GM19099 (cell line): ENCODE results near the gene MEGF6.

Experiments
- POLR2A ChIP-seq: IDR thresholded peaks from 3 replicates; pipeline ENCODE4 v1.6.1; 2011; ENCODE audit warnings: low read depth; ENCODE audit not compliant: insufficient read length; ENCODE audit errors: extremely low read depth

Gene MEGF6

DNA sequence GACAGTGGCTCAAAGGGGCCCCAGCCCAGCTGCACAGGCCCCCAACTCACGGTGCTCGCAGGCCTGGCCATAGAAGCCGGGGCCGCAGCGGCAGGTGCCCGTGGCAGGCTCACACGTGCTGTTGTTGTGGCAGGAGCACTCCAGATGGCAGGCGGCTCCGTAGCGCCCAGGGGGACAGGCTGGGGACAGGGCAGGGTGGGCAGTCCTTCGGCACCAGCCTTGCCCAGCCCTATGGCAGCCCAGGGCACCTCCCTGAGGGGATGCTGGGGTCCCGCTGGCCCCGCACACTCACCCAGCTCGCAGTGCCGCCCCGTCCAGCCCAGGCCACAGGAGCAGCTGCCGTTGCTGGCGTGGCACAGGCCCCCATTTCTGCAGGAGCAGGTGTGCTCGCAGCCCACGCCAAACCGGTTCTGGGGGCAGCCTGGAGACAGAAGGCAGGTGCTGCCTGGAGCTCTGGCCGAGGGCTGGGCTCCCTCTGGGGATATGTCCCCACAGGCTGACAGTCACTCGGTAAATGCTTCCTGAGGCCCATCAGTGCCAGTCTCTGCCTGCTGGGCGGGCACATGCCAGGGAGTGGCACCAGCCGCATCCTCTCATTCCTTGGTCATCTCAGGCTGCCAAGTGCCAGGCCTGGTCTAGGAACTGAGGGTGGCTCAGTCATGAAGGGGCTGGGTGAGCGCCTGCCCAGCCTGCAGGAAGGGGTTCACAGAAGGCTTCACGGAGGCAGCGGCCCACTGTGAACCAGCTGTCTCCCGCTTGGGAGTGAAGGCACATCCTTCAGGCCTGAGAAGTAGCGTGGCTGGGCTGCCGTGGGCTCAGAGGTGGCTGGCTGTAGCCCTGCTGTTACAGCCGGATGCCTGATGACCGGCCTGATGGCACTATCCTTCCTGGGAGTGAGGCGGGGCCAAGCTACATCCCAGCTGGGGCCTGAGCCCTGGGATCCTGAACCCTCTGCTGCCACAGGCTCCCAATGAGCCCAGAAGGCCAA is 116.7 kb downstream of the MEGF6 start:
- no peak for TF ChIP-seq POLR2A

DNA sequence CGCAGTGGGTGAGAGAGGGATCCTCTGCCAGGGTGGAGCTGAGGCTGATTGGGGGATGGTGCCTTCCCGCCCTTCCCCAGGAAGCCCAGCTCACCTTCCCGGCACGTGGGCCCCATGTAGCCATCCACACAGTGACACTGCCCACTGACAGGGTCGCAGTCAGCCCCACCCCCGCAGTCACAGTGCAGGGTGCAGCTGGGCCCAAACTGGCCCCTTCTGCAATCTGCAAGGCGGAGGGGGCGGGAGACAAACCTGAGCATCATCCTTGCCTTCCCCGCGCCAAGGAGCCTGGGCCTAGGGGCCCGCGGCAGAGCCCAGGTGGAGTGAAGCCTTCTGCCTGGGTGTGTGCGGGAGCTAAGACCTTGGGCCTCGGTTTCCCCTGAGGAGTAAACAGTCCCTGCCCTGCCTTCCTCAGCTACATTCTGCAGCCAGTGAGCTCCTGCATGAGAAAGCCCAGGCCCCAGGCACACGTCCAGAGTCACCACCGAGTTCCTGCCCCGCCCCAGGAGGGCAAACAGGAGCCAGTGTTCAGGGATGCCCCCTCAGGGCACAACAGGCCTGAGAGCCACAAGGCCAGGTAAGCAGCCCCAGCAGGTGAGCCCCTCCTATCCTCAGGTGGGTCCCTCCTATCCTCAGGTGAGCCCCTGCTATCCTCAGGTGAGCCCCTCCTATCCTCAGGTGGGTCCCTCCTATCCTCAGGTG is 118.6 kb downstream of the MEGF6 start:
- TF ChIP-seq POLR2A: no peak

DNA sequence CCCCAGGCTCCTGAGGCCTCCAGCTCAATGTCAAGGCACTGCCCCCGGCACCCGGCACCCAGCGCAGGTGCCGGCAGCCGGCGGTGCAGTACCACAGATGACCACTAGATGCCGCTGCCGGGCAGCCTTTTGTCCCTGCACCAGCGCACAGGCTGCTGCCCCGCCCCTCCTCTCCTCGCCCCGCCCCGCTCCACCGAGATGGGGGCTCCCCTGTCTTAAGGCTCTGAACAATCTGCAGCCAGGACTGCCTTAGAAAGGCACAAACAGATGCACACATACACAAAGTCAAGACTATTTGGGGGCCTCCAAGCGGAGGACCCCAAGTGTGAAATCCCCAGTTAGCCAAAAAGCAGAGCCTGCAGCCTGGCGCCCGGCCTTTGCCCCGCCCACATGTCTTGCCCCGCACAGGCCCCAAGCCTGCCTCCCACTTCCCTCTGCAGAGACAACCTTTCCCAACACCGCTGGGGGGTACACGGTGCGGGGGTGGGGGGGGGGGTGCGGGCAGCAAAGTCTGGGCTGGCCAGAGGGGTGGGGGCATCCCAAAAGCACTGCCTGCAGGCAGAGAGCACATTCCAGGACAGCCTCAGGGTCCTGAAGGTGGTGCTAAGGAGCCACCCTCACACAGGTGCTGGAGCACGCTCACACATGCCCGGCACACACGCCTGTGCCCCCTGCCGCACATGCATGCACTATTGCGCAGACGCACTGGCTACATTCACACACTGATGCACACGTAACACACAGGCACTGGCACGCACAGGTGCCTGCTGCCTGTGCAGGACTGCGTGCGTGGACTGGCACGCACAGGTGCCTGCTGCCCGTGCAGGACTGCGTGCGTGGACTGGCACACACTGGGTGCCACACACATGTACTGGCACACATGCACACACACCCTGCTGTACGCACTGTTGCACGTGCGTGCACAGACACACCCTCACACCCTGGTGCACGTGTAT is 119.7 kb downstream of the MEGF6 start:
- no peak for TF ChIP-seq POLR2A

DNA sequence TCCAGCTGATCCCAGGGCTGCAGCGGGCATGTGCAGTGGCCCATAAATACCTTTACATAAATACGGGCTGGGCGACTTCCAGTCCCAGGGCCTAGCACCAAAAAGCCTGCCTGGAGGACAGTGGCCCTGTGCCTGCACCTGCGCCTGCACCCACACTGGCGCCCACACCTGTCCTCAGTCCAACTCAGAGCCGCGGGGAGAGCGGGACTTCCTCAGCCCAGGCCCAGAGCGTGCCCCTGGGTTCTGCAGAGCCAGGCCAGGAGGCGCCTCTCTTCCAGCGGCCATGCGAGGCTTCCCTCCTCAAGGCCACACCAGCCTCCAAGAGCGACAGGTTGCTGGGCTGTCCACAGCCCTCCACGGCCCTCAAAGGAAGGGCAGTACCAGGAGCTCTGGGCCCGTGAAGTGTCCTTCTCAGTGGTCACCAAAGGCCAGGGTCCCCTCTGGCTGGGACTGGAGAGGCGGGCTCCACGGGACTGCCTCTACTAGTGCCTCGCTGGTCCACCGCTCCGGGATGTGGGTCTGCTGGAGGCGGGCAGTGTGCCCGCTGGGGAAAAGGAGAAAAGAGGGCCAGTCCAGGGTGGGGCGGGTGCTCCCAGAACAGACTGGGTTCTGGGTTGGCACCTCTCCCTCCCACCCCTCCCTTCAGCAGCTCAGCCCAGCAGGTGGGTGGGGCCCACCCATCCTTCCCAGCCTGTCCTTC is 121.1 kb downstream of the MEGF6 start:
- TF ChIP-seq POLR2A: no peak

DNA sequence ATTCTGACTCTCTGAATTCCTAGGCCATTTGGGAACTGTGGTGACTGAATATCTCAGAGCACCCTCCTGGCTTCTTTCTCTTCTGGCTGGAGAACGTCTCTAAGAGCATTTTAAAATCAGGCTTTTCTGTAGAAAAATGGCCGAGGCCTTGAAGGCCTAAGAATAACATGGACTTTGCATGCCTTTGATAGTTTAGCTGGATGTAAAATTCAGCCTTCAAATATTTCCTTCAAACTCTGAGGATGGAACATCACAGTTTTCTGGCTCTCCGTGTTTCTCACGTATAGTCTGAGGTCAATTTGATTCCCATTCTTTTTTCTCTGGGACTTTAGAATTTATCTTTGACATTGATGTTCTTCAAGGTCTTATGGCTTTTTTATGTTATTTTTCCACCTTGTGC is 122.9 kb downstream of the MEGF6 start:
- TF ChIP-seq POLR2A: no peak

DNA sequence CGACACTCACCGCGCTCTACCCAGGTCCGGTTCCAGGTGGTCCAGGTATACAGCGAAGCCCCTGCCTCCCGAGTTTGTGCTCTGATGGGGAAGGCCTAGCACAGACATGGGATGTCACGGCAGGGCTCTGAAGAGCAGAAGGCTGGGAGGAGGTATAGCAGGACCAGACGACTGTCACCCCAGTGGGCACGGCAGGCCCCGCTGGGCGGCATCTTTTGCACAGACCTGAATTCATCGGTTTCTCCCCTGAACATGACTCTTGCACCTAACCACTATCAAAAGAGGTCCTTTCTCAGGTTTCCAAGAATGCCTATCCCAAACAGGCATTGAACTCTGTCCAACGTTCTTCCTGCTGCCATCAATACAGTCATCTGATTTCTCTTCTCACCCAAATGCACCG is 126.3 kb downstream of the MEGF6 start:
- TF ChIP-seq POLR2A: no peak

DNA sequence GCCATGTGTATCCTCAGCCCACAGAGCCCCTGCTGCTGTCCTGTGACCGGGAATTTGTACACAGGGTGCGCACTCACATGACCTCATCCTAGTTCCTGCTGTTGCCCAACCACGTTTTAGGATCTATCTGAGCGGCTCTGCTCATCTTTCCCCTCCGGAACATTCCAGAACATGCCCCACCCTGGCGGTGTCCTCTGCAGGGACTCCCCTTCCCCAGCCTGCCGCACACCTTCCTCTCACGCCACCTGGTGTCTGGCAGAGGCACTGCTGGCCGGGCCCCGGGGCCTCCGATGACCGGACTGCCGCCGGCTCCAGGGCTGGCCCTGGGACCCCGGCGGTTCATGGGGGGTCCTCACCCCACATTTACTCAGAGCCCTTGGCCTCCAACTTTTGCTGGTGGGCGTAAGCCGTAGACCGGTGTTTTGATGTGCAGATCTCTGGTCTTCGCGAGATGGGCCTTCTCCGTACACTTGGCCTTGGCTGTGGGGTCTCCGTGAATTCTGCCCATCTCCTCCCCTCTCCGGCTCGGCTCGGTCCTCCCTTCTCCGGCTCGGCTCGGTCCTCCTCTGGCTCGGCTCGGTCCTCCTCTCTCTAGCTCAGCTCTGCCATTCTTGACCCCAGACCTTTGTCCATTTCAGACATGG is 127.4 kb downstream of the MEGF6 start:
- TF ChIP-seq POLR2A: no peak

DNA sequence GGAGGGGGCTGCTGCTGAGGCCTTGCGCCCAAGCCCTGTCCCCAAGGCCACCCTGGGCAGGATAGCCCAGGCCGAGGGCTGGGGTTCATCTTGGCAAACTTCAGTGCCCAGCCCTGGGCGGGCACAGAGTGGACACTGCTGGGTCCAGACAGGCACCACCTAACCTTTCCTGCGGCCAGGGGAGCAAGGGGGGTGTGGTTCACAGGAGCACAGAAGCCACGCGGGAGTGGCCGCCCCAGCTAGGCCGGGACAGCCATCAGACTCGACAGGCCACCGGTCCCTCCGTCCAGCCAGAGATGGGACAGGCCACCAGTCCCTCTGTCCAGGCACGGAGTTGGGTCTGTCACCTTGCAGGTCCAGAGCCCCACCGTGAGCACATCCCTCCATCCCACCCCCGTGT is 127.9 kb downstream of the MEGF6 start:
- TF ChIP-seq POLR2A: no peak

DNA sequence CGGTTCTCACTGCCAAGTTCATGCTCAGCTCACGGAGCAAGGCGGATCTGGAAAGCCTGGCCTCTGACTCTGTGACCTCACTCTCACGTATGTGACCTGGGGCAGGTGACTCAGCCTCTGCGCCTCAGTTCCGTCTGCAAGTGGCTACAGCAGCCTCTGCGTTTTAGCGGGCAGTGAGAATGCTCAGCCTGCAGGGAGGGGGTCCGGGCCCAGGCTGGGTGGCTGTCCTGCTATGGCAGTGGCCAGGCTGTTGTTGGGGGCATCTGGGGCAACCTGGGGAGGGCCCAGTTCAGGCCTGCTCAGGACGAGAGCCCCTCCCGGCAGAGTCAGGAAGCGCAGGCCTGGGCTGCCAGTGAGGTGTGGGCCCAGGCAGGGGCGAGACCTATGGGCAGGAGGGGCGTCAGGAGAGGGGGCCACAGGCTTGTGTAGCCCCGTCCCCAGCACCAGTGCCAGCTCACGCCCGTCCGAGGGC is 128.9 kb downstream of the MEGF6 start:
- TF ChIP-seq POLR2A: no peak

DNA sequence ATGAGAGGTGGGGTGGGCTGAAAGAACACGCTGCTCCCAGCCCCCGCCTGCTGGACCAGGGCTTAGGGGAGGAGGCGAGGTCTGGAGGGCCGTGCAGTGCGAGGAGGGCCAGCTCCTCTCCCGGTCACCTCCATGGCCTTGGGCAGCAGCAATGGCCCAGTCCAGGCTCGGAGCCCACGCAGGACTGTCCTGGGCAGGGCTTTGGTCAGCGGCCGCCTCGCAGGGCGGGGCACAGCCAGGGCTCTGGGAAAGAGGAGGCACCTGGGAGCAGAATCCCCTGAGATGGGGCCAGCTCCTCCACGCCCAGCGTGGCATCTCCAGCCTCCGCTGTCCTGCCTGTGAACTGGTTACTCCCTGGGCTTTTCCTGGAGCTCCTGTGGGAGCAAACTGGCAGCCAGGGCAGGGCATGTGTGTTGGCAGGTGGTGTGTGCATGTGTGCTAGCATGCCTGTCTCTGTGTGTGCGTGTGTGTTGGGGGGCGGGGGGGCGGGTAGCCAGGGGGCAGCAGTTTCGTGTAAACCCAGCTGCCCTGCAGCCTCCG is 129.4 kb downstream of the MEGF6 start:
- TF ChIP-seq POLR2A: no peak

DNA sequence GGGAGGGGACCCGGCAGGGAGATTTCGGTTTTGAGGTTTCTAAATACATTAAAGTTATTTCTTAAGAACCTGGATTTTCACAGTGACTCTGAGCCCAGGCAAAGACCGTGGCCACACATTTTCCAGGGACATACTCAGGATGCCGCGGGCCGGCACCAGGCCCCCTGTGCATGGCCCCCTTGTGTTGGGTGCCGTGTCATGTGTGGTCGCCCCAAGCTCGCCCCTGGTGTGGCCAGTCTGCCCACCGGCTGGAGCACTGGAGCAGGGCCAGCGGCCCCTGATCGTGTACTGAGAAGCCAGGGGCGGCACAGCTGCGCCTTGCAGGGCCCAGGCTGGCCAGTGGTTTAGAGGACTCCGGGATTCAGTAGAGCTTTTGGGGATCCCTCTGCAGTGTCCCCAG is 130.3 kb downstream of the MEGF6 start:
- TF ChIP-seq POLR2A: no peak

DNA sequence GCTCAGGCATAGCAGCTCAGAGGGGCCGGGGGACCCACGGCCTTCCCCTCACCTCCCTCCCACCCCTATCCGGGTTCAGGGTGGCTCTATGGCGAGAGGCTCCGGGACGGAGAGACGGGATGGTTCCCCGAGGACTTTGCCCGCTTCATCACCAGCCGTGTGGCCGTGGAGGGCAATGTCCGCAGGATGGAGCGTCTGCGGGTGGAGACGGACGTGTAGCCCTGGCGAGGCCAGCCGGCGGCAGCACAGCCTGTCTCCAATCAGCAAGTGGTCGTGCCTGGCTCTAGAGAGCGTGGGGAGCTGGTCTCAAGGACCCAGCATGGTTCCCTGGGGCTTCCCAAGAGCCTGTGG is 131.0 kb downstream of the MEGF6 start:
- TF ChIP-seq POLR2A: no peak

DNA sequence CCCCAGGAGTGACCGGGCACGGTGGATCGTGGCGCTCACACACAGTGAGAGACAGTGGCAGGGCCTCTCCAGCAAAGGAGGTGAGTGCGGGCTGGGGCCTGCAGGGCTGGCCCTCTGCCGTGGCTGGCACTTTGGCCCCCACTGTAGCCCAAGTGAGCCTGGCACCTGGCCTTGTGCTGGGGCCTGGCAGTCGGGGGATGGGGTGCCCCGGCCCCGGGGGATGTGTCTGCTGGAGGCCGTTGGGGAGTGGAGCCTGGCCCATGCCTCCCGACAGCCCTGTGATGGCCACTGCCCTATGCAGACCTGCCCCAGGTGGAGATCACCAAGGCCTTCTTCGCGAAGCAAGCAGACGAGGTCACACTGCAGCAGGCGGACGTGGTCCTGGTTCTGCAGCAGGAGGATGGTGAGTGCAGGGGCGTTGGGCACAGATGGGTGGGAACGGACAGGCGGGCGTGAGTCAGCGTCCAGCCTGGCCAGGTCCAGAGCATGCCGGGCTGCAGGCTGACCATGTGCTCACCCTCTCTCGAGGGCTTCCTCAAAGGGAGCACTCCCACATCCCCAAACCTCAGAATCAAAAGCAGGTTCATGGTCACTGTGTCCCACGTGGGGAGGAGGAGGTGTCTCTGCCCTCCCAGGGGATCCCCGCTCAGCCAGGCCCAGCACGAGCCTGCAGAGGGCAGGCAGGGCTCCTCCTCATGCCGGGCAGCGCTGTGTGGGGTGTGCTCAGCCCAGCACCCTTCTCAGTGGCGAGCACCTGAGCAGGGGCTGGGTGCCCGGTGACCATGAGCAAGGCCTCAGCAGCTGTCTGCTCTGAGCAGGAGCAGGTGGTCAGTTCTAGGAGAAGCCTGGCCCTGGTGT is 131.6 kb downstream of the MEGF6 start:
- no peak for TF ChIP-seq POLR2A

DNA sequence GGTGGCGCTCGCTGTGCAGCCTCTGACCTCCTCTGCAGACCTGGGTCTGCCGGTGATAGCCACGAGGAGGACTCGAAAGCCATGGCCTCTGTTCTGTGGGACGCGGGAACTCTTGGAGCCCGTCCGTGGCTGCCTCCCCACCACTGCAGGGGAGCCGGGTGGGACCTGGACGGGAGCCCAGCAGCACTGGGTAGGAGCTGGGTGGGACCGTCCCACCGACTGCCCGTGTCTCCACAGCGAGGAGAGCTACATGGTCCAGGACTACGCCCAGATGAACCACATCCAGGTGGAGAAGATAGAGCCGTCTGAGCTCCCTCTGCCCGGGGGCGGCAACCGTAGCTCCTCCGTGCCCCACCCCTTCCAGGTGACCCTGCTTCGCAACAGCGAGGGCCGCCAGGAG is 133.1 kb downstream of the MEGF6 start:
- no peak for TF ChIP-seq POLR2A
